GM19324 (cell line): ENCODE results near the gene AP5Z1.
"Not testable (repeated sequence)": the region's sequence is repeated elsewhere in the genome, so short reads cannot be mapped to it uniquely, and the experiment has no call there.

Experiments
- ATAC-seq: cut with Tn5 transposase; IDR thresholded peaks from one replicate; pipeline ENCODE4 v1.9.1; 2021; ENCODE audit warnings: mild to moderate bottlenecking, moderate library complexity; ENCODE audit not compliant: unreplicated experiment, low FRiP score

Gene AP5Z1

DNA sequence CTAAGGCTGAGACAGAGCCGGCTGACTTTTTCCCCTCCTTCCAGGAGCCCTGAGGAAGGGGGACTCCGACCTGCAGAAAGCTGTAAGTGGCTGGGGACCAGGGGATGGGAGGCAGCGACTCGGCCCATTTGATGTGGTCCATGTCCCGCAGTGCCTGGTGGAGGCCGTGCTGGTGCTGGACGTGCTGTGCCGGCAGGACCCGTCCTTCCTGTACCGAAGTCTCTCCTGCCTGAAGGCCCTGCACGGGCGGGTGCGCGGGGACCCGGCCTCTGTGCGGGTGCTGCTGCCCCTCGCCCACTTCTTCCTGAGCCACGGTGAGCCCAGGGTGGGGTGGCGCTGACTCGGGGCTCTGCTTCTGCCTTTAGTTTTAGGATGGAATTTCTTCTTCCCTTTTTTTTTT, 9.9 kb downstream of the AP5Z1 start:
- ATAC-seq, result no peak

DNA sequence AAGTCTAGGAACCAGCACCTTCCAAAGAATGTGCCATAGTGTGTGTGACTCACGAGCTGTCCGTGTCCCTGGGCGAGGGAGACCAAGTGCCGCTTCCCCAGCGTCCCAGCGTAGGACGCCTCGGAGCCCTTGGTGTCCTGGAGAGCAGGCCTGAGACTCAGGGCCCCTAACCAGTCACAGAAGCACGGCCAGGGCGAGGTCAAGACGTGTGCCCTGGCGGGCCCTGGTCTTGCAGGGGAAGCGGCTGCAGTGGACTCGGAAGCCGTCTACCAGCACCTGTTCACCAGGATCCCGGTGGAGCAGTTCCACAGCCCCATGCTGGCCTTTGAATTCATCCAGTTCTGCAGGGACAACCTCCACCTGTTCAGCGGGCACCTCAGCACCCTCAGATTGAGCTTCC, 10.6 kb downstream of the AP5Z1 start:
- ATAC-seq, result no peak

DNA sequence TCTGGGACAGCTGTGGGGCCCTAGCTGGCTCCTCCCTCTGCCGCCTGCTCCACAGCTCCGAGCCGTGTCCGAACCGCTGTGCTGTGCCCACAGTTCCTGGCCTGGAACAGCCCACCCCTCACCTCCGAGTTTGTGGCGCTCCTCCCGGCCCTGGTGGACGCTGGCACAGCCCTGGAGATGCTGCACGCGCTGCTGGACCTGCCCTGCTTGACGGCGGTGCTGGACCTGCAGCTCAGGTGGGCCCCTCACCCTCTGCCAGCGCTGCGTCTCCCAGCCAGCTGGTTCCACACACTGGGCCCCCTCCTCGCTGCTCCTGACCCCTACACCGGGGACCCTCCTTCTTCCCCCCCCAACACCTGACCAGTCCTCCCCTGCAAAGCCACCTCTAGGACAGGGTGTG, 12.1 kb downstream of the AP5Z1 start:
- no peak for ATAC-seq

DNA sequence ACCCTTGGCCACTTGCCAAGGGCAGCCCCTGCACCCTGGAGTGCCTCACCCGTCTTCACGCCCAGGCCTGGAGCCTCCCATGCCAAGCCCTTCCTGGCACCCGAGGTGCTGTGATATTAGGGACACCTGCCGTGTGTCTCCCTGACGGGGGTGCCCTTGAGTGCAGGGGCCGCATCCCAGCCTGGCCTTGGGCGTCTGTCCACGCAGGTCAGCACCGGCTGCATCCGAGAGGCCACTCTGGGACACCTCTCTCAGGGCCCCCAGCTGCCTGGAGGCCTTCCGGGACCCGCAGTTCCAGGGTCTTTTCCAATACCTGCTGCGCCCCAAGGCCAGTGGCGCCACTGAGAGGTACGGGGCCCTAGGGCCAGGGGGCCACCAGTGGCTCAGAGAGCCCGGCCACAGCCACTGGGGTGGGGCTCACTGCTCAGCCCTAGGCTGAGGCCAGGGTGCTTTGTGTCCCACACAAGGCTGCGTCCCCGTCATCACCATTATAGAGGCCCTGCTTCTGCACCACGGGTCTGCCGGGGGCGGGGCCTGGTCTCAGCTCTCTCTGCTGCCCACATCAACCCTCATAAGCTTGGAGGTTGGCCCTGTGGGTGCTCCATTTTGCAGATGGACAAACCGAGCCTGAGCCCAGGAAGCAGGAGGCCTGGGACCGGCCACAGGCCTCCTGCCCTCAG, 12.7 kb downstream of the AP5Z1 start:
- no peak for ATAC-seq

DNA sequence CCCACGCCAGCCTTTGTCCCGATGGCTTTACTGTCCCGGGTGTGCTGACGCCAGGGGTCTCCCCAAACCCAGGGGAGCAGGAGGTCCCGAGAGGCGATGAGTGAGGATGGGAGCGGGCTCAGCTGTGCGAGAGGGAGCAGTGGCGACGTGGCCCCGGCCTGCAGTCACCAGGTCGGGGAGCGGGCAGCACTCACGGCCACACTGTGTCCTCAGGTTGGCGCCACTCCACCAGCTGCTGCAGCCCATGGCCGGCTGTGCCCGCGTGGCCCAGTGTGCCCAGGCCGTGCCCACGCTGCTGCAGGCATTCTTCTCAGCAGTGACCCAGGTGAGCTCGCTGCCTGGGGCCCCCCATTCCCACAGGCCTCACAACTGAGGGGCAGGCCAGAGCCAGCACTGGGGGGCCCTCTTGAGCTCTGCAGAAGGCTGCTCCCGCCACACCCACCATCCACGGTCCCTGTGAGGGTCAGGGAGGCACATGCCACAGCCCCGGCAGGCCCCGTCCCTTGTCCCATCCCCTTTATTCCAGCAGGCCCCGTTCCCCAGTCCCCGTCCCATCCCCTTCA, 13.3 kb downstream of the AP5Z1 start:
- ATAC-seq, result no peak

DNA sequence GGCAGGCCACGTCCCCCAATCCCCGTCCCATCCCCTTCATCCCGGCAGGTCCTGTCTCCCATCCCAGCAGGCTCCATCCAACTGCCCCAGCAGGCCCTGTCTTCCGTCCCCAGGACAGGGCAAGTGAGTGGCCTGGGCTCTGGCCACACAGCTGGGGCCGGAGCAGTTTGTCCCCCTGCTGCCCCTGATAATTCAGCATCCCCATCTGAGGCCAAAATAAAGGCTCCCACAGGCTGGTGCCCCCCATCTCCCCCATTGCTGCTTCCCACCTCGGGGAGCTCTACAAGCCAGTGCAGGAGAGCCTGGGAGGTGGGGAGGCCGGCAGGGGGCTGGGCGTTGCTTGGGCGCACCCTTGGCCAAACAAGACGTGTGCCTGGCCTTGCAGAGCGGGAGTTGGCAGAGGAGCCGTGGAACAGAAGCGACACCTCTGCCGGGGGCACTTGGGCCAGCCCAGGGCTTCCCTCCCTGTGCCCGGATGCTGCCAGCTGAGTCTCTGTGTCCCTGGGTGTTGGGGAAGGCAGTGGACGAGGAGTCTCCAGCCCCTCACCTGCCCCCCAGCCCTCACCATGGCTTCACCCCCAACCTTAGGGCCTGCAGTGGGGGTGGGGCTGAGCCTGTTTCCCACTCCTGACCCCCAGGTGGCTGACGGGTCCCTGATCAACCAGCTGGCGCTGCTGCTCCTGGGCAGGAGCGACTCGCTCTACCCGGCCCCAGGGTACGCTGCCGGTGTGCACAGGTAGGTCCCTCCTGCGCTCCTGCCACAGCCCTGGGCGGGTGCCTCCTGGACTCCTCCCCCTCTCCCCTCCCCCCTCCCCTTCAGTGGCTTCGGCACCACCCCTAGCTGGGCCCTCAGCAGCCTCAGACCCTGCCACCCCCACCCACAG, 14.0 kb downstream of the AP5Z1 start:
- no peak for ATAC-seq

DNA sequence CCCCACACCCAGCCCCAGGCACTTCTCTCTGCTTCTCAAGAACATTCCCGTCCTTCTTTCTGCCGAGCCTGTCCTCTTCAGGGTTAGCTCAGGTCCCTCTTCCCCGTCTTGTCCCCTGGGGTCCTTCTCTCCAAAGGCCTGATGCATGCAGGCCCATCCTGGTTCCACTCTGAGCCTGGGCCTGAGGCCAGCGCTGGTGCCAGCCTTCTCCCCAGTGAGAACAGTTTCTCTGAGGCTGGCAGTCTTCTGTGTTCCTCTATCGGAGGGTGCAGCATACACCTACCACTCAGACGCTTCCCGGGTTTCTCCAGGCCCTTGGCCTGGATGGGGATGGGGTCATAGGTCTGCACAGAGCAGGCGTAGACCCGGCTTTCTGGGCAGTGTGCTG, 14.6 kb downstream of the AP5Z1 start:
- ATAC-seq, result no peak

DNA sequence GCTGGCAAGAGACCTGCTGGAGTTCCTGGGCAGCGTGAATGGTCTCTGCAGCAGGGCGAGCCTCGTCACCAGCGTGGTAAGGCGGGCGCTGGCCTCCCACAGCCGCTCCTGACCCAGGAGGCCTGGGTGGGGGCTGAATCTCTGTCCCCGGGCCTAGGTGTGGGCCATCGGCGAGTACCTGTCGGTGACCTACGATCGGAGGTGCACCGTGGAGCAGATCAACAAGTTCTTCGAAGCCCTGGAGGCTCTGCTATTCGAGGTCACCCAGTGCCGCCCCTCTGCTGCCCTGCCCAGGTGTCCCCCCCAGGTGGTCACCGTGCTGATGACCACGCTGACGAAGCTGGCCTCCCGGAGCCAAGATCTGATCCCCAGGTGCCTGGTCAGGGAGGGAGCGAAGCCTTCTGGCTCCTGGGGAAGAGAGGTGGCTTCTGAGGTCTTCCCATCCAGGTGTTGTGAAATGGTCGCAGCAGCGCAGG, 15.1 kb downstream of the AP5Z1 start:
- no peak for ATAC-seq

DNA sequence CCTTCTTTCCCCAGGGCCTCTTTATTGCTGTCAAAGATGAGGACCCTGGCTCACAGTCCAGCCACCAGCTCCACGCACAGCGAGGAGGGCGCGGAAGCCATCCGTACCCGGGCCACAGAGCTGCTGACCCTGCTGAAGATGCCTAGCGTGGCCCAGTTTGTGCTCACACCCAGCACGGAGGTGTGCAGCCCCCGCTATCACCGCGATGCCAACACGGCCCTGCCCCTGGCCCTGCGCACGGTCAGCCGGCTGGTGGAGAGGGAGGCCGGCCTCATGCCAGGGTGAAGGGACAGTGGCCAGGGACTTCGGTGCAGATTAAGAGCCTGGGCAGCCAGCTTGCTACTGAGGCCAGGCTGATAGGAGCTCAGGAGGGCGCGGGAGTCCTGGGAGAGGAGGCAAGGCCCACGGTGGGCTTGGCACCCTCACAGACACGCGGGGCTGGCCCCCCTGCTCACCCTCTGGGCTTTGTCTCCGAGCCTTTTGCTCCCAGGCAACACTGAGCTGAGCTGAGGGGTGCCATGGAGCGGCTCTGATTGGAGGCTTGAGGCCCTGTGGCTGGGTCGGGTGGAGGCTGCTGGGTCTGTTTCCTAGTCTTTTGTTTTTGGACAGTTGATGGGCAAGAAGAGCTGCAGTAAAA, 15.8 kb downstream of the AP5Z1 start:
- ATAC-seq, result no peak

DNA sequence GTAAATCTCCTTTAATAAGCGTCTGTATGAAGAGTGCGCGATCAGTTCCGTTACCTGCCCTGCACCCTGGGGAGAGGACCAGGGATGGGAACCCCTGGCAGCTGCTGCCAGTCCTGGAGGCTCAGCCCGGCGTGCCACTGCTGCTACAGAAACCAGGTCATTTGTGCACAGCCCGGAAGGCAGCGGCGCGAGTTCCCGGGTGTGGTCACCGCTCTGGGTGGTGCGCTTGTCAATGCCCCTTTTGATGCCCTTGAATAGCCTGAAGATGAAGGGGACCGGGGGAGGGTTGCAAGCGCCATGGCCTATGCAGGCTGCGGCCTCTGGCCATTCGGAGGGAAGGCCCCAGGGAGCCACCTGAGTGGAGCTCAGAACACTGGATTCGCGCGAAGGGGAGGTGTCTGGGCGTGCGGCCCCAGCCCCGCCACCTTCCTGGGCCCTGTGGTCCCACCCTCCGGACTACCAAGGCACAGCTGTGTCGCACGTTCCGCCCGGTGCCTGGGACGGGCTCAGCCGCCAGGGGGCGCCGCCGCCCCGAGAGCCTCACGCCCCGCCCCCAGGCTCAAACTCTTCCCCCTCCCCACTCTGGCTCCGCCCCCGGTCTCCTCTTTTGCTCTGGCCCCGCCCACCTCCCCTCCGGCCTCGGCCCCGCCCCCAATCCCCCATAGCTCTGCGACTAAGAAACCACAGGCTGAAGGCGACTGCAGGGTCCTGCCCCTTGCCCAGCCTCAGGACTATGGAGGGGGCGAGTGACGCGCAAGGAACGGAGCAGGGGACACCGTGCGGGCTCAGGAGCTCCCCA, 16.5 kb downstream of the AP5Z1 start:
- ATAC-seq, result no peak

DNA sequence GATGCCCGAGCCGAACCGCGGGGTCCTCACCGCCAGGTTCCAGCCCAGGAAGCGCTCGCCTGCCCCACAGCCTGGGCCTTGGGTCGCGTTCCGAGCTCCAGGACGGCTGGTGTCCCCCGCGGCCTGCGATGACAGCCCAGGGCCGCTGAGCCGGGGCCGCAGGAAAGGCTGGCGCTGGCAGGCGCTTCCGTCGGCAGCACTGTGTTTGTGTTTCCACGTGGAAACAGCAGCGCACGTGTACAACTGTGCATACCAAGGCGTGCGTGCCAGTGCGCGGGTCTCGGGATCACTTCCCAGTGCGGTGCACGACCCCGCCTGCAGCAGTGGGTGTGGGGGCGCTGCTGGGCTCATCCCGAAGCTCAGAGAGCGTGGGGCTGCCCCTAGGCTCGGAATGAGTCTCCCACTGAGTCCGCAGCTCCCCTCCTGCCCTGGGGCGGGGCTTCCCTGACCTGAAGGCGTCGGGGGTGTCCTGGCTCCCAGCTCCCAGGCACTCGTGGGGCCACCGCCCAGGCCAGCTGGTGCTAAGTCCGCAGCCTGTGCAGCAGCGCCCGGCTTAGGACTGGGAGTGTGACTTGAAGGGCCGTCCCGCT, 17.2 kb downstream of the AP5Z1 start:
- no peak for ATAC-seq

DNA sequence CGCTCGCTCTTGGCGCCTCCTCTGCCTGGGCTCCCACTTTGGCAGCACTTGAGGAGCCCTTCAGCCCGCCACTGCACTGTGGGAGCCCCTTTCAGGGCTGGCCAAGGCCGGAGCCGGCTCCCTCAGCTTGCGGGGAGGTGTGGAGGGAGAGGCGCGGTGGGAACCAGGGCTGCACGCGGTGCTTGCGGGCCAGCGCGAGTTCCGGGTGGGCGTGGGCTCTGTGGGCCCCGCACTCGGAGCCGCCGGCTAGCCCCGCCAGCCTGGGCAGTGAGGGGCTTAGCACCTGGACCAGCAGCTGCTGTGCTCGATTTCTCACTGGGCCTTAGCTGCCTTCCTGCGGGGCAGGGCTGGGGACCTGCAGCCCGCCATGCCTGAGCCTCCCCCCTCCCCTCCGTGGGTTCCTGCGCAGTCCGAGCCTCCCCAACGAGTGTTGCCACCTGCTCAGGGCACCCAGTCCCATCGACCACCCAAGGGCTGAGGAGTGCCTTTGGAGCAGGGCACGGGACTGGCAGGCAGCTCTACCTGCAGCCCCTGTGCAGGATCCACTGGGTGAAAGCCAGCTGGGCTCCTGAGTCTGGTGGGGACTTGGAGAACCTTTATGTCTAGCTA, 18.1 kb downstream of the AP5Z1 start:
- not testable (repeated sequence) for ATAC-seq

DNA sequence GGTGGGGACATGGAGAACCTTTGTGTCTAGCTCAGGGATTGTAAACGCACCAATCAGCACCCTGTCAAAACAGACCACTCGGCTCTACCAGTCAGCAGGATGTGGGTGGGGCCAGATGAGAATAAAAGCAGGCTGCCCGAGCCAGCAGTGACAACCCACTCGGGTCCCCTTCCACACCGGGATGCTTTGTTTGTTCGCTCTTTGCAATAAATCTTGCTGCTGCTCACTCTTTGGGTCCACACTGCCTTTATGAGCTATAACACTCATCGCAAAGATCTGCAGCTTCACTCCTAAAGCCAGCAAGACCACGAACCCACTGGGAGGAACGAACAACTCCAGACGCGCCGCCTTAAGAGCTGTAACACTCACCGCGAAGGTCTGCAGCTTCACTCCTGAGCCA, 18.7 kb downstream of the AP5Z1 start:
- not testable (repeated sequence) for ATAC-seq

DNA sequence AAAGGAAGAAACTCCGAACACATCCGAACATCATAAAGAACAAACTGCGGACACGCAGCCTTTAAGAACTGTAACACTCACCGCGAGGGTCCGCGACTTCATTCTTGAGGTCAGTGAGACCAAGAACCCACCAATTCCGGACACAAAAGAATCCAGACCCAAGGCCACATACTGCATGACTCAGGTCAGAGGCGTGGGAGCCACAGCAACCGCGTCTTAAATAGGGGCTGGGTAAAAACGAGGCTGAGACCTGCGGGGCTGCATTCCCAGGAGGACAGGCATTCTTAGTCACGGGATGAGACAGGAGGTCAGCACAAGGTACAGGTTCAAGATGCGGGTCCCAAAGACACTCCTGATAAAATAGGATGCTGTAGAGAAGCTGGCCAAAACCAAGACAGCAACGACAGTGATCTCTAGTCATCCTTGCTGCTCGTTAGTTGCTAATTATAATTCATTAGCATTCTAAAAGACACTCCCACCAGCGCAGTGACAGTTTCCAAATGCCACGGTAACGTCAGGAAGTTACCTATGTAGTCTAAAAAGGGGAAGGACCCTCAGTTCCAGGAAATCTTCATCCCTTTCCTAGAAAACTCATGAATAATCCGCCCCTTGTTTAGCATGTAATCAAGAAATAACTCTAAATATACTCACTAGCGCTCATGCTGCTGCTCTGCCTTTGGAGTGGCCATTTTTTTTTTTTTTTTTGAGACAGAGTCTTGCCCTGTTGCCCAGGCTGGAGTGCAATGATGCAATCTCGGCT, 19.3 kb downstream of the AP5Z1 start:
- ATAC-seq, result no peak

DNA sequence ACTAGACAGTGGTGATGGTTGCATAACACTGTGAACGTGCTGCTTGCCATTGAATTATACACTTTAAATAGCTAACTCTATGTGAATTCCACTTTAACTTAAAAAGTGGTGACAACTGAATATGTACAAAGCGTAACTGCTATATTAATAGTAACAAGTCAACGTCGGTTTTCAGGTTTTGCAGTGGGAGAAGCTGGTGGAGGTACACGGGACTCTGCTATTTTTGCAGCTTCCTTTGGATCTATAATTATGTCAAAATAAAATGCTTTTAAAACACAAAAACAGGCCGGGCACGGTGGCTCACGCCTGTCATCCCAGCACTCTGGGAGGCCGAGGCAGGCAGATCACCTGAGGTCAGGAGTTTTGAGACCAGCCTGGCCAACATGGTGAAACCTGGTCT, 21.0 kb downstream of the AP5Z1 start:
- ATAC-seq, result no peak

DNA sequence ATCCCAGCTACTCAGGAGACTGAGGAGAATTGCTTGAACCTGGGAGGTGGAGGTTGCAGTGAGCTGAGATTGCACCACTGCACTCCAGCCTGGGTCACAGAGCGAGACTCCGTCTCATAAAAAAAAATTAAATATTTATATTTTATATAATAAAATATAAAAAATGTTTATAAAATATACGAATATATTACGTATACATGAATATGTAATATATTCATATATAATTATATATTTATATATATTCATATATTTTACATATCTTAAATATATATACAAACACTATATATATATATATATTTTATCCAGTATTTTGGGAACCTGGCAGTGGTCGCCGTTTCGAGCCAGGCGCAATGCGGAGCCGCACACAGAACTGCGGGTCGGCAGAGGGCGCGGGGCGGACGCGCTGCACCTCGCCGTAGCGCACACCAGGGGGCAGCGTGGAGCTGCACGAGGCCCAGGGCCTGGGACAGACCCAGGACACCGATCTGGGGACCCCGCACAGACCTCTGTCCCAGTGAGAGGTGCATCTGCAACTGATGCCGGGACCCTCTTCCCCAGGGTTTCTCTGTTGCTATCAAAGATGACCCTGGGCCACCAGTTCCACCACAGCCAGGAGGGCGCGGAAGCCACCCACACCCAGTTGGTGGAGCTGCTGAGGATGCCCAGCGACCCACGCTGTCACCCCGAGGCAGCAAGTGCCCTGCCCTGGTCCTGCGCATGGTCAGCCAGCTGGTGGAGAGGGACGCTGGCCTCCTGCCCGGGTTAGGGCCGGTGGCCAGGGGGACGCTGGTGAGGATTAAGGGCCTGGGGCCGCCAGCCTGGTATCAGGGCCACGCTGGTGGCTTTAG, 22.7 kb downstream of the AP5Z1 start:
- ATAC-seq, result peak; percentile 49

DNA sequence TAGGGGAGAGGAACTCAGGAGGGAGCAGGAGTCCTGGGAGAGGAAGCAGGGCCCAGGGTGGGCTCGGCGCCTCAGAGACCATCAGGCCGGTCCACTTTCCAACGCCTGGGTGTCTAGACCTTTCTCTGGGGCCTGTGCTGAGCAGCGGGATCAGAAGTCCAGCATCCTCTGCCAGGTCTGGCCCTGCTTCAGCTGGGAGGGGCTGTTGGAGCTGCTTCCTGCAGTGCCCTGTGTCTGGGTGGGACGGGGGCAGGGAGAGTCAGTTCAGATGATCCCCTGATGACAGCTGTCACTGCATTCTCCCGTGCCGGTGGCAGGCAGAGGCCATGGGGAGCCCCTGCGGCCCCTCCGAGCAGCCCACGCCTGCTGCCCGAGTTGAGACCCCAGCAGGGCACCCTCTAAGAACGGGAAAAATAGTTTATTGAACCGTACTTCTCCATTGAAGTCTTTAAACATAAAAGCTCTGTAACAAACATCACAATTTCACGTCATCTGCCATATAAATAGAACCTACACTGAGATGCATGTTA, 23.3 kb downstream of the AP5Z1 start:
- ATAC-seq, result no peak
